Stomach (tissue), 9 donors: ENCODE measurements around the gene TFF1. TPM values are rescaled to one million over a fixed set of nuclear protein-coding genes. Genes with fewer than 3 reads are reported as not detected.
A peak's percentile ranks its signal among the peaks of the same experiment; 100 is the strongest.

Experiments used
- DNase-seq, 2 donors: peaks; one replicate each; pipeline versions ENCODE4 v3.0.0 to v3.0.0-alpha.2; 2013 to 2019
- H3K27ac ChIP-seq, 5 donors: fragments of 200-600 bp in 4 of 5; sonication (generic) in 4 of 5; one replicate each; pipeline ENCODE4 v1.5.1; 2013 to 2019; ENCODE audit warnings: mild to moderate bottlenecking in 1 of 5, moderate library complexity in 1 of 5
- H3K27me3 ChIP-seq, 3 donors: fragments of 200-600 bp; sonication (generic); one replicate each; pipeline ENCODE4 v1.5.1; 2017 to 2019; ENCODE audit warnings: mixed run types in 1 of 3
- H3K36me3 ChIP-seq, 4 donors: fragments of 200-600 bp; sonication (generic); 1 replicate in 3 of 4; 2 replicates in 1 of 4; pipeline ENCODE4 v1.5.1; 2016 to 2019
- H3K4me1 ChIP-seq, 4 donors: fragments of 200-600 bp; sonication (generic); one replicate each; pipeline ENCODE4 v1.5.1; 2016 to 2019
- H3K4me3 ChIP-seq, 4 donors: fragments of 200-600 bp; sonication (generic) in 3 of 4; one replicate each; pipeline ENCODE4 v1.5.1; 2016 to 2019; ENCODE audit warnings: mild to moderate bottlenecking in 1 of 4
- H3K9me3 ChIP-seq, 4 donors: fragments of 200-600 bp; sonication (generic); one replicate each; pipeline ENCODE4 v1.5.1; 2016 to 2019
- CTCF ChIP-seq, 7 experiments: fragments of 450-650 bp in 4 of 7; fragments of 200-600 bp in 3 of 7; sonication (generic) in 3 of 7; IDR thresholded peaks; one replicate each; pipeline ENCODE4 v1.5.1; 2016 to 2019; ENCODE audit warnings: antibody characterized with exemption in 7 of 7, control low read depth in 2 of 7, mild to moderate bottlenecking in 1 of 7
- EP300 ChIP-seq: sonication (generic); formaldehyde crosslinking; IDR thresholded peaks from one replicate; pipeline ENCODE4 v1.6.1; 2017; ENCODE audit warnings: antibody characterized with exemption
- POLR2A ChIP-seq, 4 donors: fragments of 450-650 bp; IDR thresholded peaks; one replicate each; pipeline ENCODE4 v1.6.1; 2016; ENCODE audit warnings: antibody characterized with exemption in 4 of 4, control low read depth in 2 of 4, mild to moderate bottlenecking in 1 of 4, moderate library complexity in 1 of 4
- POLR2AphosphoS5 ChIP-seq, 3 donors: sonication (generic); formaldehyde crosslinking; IDR thresholded peaks; one replicate each; pipeline ENCODE4 v1.6.1; 2016; ENCODE audit warnings: antibody characterized with exemption in 3 of 3
- WGBS, 5 donors: extraction: QIAGEN DNeasy Blood & Tissue Kit in 3 of 5; methylation state at CpG; one replicate each; pipeline versions ENCODE4 v1.1.5 to v1.1.7; 2013 to 2018; 5-methylcytosine and 5-hydroxymethylcytosine counted together
- intact Hi-C: fragments of 100-400 bp; cut with DNase I; formaldehyde crosslinking; loops from one replicate; pipeline ENCODE4 v1.15.1; 2023; ENCODE audit warnings: low total_unique reads
- polyA plus RNA-seq, 3 donors: library from polyadenylated mRNA; stranded (reverse); fragments of 200-250 nt; gene quantifications; one replicate each; pipeline ENCODE4 v1.2.3, GENCODE V29; 2013
- total RNA-seq, 5 donors: library from RNA; depleted of rRNA; stranded (reverse); fragments of >200 nt; gene quantifications; one replicate each; pipeline versions ENCODE4 v1.1.0 to v1.2.3, GENCODE V29; 2014 to 2016
- donor health status: healthy with polysubstance abuse.
- donor health status: Bipolar disorder and iron deficiency.
- donor health status: healthy.

The TFF1 gene
- total and polyA plus RNA-seq, 8 donors, result 62.4 to 10,944 (median 721) TPM; not detected in 1

GRCh38 chr21:42404539-42404938, 38.2 kb upstream of the TFF1 start:
- WGBS, 5 donors, result 80 to 83% (median 82%) methylated on average over 10 of the region's 10 CpGs
- intact Hi-C loops, result loop anchor here (10.0 kb wide), 1 partner anchor 50 kb away; the partner anchor contains the start of gene TFF2
- no peak for TF ChIP-seq CTCF (IDR thresholded peaks at IDR 0.05)
- peaks cover 0 to 9% (median 2%) of the 10 kb centered on the region in 4 donors for H3K9me3 ChIP-seq
- no peaks in the 10 kb centered on the region for H3K36me3 ChIP-seq
- DNase-seq, result no peak
- peaks cover 0 to 4% (median 1%) of the 10 kb centered on the region in 4 donors for H3K4me1 ChIP-seq
- peak overlapping the region in 1 of 4 donors; percentile 15 for H3K4me3 ChIP-seq
- peaks cover 0 to 19% (median 0%) of the 10 kb centered on the region in 3 donors for H3K27me3 ChIP-seq
- peak overlapping the region in 3 of 5 donors; percentile 29 to 43 (median 34) for H3K27ac ChIP-seq

GRCh38 chr21:42403611-42404231, 37.4 kb upstream of the TFF1 start, which contains the start of gene UBASH3A:
Gene UBASH3A, plus strand, starts transcription at chr21:42403902. Its CDS starts 44 bp downstream, at chr21:42403946.
- Histone ChIP-seq H3K4me1 (peaks cover 0 to 4% (median 1%) of the 10 kb centered on the region in 4 donors), H3K36me3 (no peaks in the 10 kb centered on the region), H3K9me3 (peaks cover 0 to 9% (median 2%) of the 10 kb centered on the region in 4 donors), H3K27me3 (peaks cover 0 to 19% (median 0%) of the 10 kb centered on the region in 3 donors), H3K27ac (peak within 1 kb of the TSS in 4 of 5 donors; percentile 29 to 43 (median 32)), H3K4me3 (peak within 1 kb of the TSS in 2 of 4 donors; percentile 6 to 15)
- 69 to 82% (median 78%) methylated on average over 20 to 21 of the region's 21 CpGs for WGBS, 5 donors
- no peak for DNase-seq
- TF ChIP-seq POLR2AphosphoS5 (IDR thresholded peaks at IDR 0.05), result no peak
- no peak for TF ChIP-seq CTCF (IDR thresholded peaks at IDR 0.05)
- TF ChIP-seq EP300, result no peak
- TF ChIP-seq POLR2A (IDR thresholded peaks at IDR 0.05), result no peak
- intact Hi-C loops, result loop anchor here (10.0 kb wide), 1 partner anchor 49 kb away; the partner anchor contains the start of gene TFF2

GRCh38 chr21:42401820-42402251, 35.5 kb upstream of the TFF1 start:
- 49 to 63% (median 52%) methylated on average over 2 of the region's 2 CpGs for WGBS, 5 donors
- peak overlapping the region in 1 of 5 donors; percentile 60 for H3K27ac ChIP-seq
- H3K4me3 ChIP-seq, result no peak overlapping the region
- intact Hi-C loops, result loop anchor here (10.0 kb wide), 1 partner anchor 47 kb away; the partner anchor contains the start of gene TFF2
- no peak for TF ChIP-seq EP300
- no peak for TF ChIP-seq POLR2AphosphoS5 (IDR thresholded peaks at IDR 0.05)
- TF ChIP-seq POLR2A (IDR thresholded peaks at IDR 0.05), result no peak
- no peak for TF ChIP-seq CTCF (IDR thresholded peaks at IDR 0.05)
- H3K9me3 ChIP-seq, result peaks cover 0 to 9% (median 2%) of the 10 kb centered on the region in 4 donors
- no peak for DNase-seq
- H3K4me1 ChIP-seq, result peaks cover 0 to 4% (median 1%) of the 10 kb centered on the region in 4 donors
- no peaks in the 10 kb centered on the region for H3K36me3 ChIP-seq
- peaks cover 0 to 15% (median 0%) of the 10 kb centered on the region in 3 donors for H3K27me3 ChIP-seq

GRCh38 chr21:42401154-42401553, 34.8 kb upstream of the TFF1 start:
- H3K27ac ChIP-seq, result peak overlapping the region in 1 of 5 donors; percentile 60
- H3K36me3 ChIP-seq, result no peaks in the 10 kb centered on the region
- intact Hi-C loops, result loop anchor here (10.0 kb wide), 1 partner anchor 46 kb away; the partner anchor contains the start of gene TFF2
- peaks cover 0 to 9% (median 2%) of the 10 kb centered on the region in 4 donors for H3K9me3 ChIP-seq
- 51 to 74% (median 71%) methylated on average over 3 of the region's 3 CpGs for WGBS, 5 donors
- peaks cover 0 to 12% (median 0%) of the 10 kb centered on the region in 3 donors for H3K27me3 ChIP-seq
- H3K4me1 ChIP-seq, result peaks cover 0 to 4% (median 1%) of the 10 kb centered on the region in 4 donors
- H3K4me3 ChIP-seq, result no peak overlapping the region
- TF ChIP-seq EP300 (no peak), POLR2AphosphoS5 (IDR thresholded peaks at IDR 0.05) (no peak), POLR2A (IDR thresholded peaks at IDR 0.05) (no peak), CTCF (IDR thresholded peaks at IDR 0.05) (no peak)
- DNase-seq, result no peak
